ENCODE results near the gene INHBC. TPM values are rescaled to one million over a fixed set of nuclear protein-coding genes. Genes with fewer than 3 reads are reported as not detected.
"Not testable (repeated sequence)": the region's sequence is repeated elsewhere in the genome, so short reads cannot be mapped to it uniquely, and the experiment has no call there.

Gene INHBC
- total and polyA plus RNA-seq, 2 donors (not counting 1 experiment from before 2014, with no cell fraction given), result 0.17 to 0.31 TPM

- no peaks in the 10 kb centered on the region for H3K4me1 ChIP-seq (ENCODE audit: control insufficient read depth in 2 of 2, insufficient read depth in 2 of 2, low read length in 2 of 2)
- H3K36me3 ChIP-seq (replicated peaks in 1 of 2; ENCODE audit: control extremely low read depth in 1 of 2, control insufficient read depth in 1 of 2, extremely low read depth in 1 of 2, insufficient read depth in 2 of 2, low read length in 1 of 2), result peaks cover 11 to 21% of the 10 kb centered on the region in 2 experiments
- DNase-seq, result no peak
- no peak overlapping the region for H3K27ac ChIP-seq (ENCODE audit: low read length in 2 of 2)
- H3K9ac ChIP-seq (ENCODE audit: low read length), result no peak overlapping the region
- peaks cover 93% of the 10 kb centered on the region for H3K79me2 ChIP-seq (ENCODE audit: control insufficient read depth, insufficient read depth, low read length)
- no peak overlapping the region for H2AFZ ChIP-seq (ENCODE audit: insufficient read depth, low read depth, low read length, poor library complexity, severe bottlenecking)
- intact Hi-C loops (cut with micrococcal nuclease), result no loop called here
- no peak overlapping the region for H3K4me3 Mint-ChIP-seq
- no peak for TF ChIP-seq CTCF (IDR thresholded peaks at IDR 0.05)
- no peak for TF ChIP-seq EZH2 (IDR thresholded peaks at IDR 0.05; ENCODE audit: borderline replicate concordance, insufficient read depth, low read depth, low read length, poor library complexity, severe bottlenecking)
- H3K9me3 ChIP-seq (ENCODE audit: control extremely low read depth in 1 of 3, control insufficient read depth in 2 of 3, insufficient read depth in 1 of 3, low read length in 2 of 3), result no peaks in the 10 kb centered on the region
- H4K20me1 ChIP-seq (ENCODE audit: control insufficient read depth, insufficient read depth, low read length, poor library complexity, severe bottlenecking), result peaks cover 62% of the 10 kb centered on the region
- ChIA-PET POLR2A (no interaction called here), CTCF (interaction anchor here (0.6 to 1.9 kb wide), 3 partner anchors 12 to 70 kb away, joined by 3 to 6 read pairs (median 4); partner anchors contain the start of gene INHBE)
- no peaks in the 10 kb centered on the region for H3K27me3 Mint-ChIP-seq
- H3K9me3 Mint-ChIP-seq (ENCODE audit: insufficient read depth), result no peaks in the 10 kb centered on the region
- no peak for ATAC-seq (ENCODE audit: low read depth)
- H3K27me3 ChIP-seq (replicated peaks in 1 of 4; ENCODE audit: control extremely low read depth in 1 of 4, control insufficient read depth in 3 of 4, insufficient read depth in 4 of 4, low read length in 3 of 4), result no peaks in the 10 kb centered on the region
- no peak overlapping the region for H3K4me3 ChIP-seq (ENCODE audit: control extremely low read depth in 1 of 5, extremely low read depth in 1 of 5, insufficient read depth in 1 of 5, low read depth in 2 of 5, low read length in 4 of 5)
- peaks cover 30% of the 10 kb centered on the region for H3K4me1 Mint-ChIP-seq
- 97% methylated on average over 5 of the region's 5 CpGs for WGBS (ENCODE audit: insufficient coverage)
- H3K4me2 ChIP-seq (replicated peaks; ENCODE audit: low read depth, low read length, poor library complexity, severe bottlenecking), result no peak overlapping the region
- no peak overlapping the region for H3K27ac Mint-ChIP-seq
These were observed 14.1 kb upstream of the INHBC start for GRCh38 chr12:57420482-57420881.

- H3K4me3 Mint-ChIP-seq; H2AFZ ChIP-seq (ENCODE audit: insufficient read depth, low read depth, low read length, poor library complexity, severe bottlenecking); H3K9me3 Mint-ChIP-seq (ENCODE audit: insufficient read depth); H3K4me3 ChIP-seq (ENCODE audit: control extremely low read depth in 1 of 5, extremely low read depth in 1 of 5, insufficient read depth in 1 of 5, low read depth in 2 of 5, low read length in 4 of 5); DNase-seq; H3K27ac ChIP-seq (ENCODE audit: low read length in 2 of 2); intact Hi-C loops (cut with micrococcal nuclease); H3K27ac Mint-ChIP-seq; ATAC-seq (ENCODE audit: low read depth); H3K27me3 Mint-ChIP-seq; H3K27me3 ChIP-seq (replicated peaks in 1 of 4; ENCODE audit: control extremely low read depth in 1 of 4, control insufficient read depth in 3 of 4, insufficient read depth in 4 of 4, low read length in 3 of 4); H3K9me3 ChIP-seq (ENCODE audit: control extremely low read depth in 1 of 3, control insufficient read depth in 2 of 3, insufficient read depth in 1 of 3, low read length in 2 of 3); H3K4me2 ChIP-seq (replicated peaks; ENCODE audit: low read depth, low read length, poor library complexity, severe bottlenecking); H3K9ac ChIP-seq (ENCODE audit: low read length): not testable (repeated sequence)
- Histone ChIP-seq H3K36me3 (replicated peaks in 1 of 2; ENCODE audit: control extremely low read depth in 1 of 2, control insufficient read depth in 1 of 2, extremely low read depth in 1 of 2, insufficient read depth in 2 of 2, low read length in 1 of 2) (peaks cover 3 to 12% of the 10 kb centered on the region in 2 experiments), H3K79me2 (ENCODE audit: control insufficient read depth, insufficient read depth, low read length) (peaks cover 61% of the 10 kb centered on the region), H4K20me1 (ENCODE audit: control insufficient read depth, insufficient read depth, low read length, poor library complexity, severe bottlenecking) (peaks cover 23% of the 10 kb centered on the region), H3K4me1 (ENCODE audit: control insufficient read depth in 2 of 2, insufficient read depth in 2 of 2, low read length in 2 of 2) (peaks cover 13 to 19% of the 10 kb centered on the region in 2 donors)
- 100% methylated on average over 2 of the region's 10 CpGs for WGBS (ENCODE audit: insufficient coverage)
- CTCF ChIA-PET, result interaction anchor here (0.5 to 0.9 kb wide), 3 partner anchors 32 to 162 kb away, joined by 3 to 5 read pairs (median 3); no protein-coding TSS in a partner anchor
- H3K4me1 Mint-ChIP-seq, result peaks cover 43% of the 10 kb centered on the region
- POLR2A ChIA-PET, result interaction anchor here (0.7 kb wide), 1 partner anchor 244 kb away, joined by 3 read pairs; no protein-coding TSS in a partner anchor
These were observed 7.6 kb upstream of the INHBC start for GRCh38 chr12:57426948-57427347.

Measured in B cell (primary cell).